HG02759 (cell line): ENCODE results near the gene RABL2B.

ENCODE experiments used
- ATAC-seq: cut with Tn5 transposase; IDR thresholded peaks from one replicate; pipeline ENCODE4 v1.9.1; 2021; ENCODE audit warnings: mild to moderate bottlenecking, moderate library complexity; ENCODE audit not compliant: unreplicated experiment

Gene RABL2B

DNA sequence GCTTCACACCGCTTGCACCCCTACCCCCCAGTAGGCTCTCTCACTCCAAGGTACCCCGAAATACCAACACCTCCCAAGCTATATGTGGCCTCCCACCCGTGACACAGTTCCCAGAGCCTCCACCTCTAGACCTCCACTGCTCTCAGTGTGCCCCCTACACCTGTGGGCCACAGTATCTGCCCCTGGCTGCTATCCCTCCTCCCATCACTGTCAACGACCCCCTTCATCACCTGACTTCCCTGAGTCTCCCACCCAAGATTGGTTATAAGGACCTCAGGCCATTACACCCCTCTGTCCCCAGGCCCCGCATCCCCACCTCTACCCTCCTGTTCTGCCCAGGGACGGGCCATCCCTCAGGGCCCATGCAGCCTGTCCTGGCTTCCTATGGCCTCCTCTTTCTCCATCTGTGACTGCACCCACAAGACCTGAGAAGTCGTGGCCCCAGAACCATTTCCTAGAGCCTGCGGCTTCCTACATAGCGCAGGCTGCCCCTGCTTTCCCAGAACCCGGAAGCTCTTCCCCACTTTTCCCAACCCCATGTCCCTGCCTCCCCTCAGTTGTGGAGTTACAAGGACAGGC lies 44.7 kb downstream of the RABL2B start:
- no peak for ATAC-seq

DNA sequence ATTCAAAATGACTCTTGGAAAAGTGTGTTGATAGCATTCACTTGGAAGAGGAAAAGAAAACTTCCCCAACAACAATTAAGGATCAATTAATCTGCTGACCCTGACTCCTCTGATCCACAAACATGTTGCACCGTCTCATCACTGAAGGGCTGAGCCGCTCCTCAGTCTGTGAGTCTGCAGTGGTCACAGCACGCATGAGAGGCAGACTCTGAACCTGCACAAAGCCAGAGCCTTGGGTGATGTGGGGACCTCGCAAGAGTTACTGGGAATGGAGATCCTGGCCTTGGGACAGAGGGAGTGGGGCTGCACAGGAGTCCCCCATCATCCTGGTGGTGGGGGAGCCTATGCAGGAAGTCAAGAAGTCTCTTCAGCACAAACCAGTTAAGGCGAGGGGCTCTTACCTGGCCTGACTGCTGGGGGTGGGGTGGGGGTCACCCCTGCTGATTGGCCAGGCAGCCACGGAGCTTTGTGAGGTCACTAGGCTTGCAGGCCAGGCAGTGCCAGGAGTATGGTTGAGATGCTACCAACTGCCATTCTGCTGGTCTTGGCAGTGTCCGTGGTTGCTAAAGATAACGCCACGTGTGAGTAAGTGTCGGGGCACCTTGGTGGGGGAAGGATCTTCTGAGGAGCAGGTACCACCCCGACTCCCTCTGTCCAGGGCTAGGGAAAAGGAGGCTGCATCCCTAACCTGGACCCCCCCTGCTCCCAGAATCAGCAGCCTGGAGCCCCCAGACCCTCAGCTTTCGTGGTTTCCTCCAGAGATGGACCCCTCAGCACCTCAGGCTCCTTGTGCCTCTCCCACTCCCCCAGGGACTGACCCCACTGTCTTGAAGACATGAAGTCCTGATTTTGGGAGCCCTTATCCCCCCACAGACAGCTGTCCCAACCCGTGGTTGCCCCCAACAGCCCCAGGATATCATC lies 45.4 kb downstream of the RABL2B start, which contains the start of gene ACR:
Gene ACR (plus strand): TSS at position 477 of the 921 bp plus-strand sequence. CDS start 32 bp downstream, at position 509.
- no peak for ATAC-seq

- ATAC-seq: no peak
Measured at GRCh38 chr22:50735739-50736030, 47.8 kb downstream of the RABL2B start.

- no peak for ATAC-seq
Measured at GRCh38 chr22:50734986-50735738, 48.3 kb downstream of the RABL2B start.

GRCh38 chr22:50734343-50734771 lies 49.1 kb downstream of the RABL2B start:
- no peak for ATAC-seq

GRCh38 chr22:50733521-50734342 lies 49.7 kb downstream of the RABL2B start:
- no peak for ATAC-seq

DNA sequence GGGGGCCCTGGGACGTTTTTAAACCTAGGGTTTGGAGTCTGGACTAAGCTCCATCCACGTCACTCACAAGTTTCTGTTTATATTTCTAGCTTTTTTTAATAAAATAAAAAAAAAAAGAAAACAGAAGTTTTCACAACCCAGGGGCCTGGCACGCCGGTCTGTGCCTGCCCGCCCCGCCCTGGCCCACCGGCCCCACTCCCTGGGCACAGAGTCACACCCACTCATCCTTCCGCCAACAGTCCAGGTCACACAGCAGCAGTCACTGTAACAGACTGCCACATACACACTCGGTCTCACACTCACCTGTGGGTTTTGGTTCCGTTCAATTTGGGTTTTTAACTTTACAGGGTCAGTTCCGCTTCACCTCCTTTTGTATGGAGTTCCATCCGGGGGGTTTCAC lies 50.8 kb downstream of the RABL2B start:
- ATAC-seq: no peak

DNA sequence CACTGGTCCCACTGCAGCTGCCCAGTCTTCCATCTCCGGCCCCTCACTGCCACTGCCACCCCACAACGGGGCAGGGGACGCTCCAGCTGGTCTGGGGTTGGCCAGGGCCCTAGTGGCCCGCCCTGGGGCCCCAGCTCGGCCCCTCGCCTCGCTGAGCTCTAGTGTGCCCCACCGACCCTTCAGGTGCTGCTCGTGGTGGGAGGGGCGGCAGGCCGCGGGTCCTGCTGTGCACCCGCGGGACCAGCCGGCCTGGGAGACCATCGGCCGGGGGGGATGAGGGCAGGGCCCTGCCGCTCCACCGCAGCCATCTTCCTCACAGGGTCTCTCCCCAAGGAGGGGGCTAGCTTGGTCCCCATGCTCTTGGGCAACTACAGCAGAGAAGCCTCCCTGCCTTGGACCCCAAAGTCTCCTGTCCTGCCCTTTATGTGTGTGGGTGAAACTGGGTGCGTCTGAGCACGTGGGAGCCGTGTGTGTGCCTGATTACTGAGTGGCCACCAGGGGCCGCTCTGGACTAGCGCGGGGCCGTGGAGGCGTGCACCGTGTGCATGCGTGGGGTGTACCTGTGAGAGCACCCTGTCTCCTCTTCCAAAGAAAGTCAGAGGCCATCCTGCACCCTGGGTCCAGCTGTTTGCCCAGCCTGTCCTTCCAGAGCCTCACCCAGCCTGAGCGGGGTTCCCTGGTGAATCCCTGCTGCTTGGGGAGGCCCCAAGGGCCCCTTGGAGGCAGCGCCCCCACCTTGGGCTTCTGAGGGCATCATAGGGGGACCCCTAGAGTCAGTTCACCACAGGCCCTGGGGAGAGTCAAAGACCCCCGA lies 51.4 kb downstream of the RABL2B start:
- no peak for ATAC-seq

DNA sequence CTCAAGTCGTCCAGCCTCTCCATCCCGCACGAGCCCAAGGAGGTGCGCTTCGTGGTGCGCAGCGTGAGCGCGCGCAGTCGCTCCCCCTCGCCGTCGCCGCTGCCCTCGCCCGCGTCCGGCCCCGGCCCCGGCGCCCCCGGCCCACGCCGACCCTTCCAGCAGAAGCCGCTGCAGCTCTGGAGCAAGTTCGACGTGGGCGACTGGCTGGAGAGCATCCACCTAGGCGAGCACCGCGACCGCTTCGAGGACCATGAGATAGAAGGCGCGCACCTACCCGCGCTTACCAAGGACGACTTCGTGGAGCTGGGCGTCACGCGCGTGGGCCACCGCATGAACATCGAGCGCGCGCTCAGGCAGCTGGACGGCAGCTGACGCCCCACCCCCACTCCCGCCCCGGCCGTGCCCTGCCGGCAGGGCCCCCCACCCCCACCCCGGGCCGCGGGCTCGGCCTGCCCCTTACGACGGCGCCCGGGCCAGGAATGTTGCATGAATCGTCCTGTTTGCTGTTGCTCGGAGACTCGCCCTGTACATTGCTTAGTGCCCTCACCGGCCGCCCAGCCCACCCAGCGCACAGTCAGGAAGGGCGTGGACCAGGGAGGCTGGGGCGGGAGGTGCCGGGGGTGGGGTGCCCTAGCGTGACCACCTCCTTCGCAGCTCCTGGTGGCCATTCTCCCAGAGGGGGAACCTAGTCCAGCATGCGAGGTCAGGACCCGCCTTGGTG lies 52.3 kb downstream of the RABL2B start:
- ATAC-seq: no peak

DNA sequence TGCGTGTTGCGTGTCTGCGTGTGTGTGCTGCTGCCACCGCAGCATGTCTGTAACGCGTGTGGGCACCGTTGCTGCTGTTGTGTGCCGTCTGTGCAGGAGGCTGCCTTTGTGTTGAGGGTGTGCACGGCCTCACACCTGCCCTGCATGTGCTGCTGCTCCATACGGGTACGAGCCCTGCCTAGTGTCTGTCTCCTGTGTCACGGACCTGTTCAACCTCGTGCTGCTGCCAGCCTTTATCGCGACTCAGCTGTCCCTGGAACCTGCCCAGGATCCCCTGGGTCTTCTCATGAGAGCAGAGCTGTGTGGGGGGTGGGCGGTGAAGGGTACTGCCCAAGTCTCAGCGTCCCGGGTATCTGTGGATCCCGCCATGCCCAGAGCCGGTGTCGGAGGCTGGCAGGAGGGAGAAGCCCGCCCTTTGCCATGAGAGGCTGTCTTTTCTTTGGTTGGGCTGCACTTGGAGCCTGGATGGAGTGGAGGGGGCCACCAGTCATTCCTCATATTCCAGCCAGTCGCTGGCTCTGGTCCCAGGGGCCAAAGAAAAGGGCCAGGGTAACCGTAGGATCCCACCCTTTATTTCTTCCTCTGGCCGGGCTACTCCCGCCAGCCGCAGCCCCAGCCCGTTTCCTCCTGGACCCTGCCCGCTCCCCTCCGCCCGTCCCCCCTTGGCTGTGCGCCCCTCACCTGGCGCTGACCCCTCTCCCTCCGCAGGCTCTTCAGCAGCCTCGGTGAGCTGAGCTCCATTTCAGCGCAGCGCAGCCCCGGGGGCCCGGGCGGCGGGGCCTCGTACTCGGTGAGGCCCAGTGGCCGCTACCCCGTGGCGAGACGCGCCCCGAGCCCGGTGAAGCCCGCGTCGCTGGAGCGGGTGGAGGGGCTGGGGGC lies 53.2 kb downstream of the RABL2B start:
- no peak for ATAC-seq

DNA sequence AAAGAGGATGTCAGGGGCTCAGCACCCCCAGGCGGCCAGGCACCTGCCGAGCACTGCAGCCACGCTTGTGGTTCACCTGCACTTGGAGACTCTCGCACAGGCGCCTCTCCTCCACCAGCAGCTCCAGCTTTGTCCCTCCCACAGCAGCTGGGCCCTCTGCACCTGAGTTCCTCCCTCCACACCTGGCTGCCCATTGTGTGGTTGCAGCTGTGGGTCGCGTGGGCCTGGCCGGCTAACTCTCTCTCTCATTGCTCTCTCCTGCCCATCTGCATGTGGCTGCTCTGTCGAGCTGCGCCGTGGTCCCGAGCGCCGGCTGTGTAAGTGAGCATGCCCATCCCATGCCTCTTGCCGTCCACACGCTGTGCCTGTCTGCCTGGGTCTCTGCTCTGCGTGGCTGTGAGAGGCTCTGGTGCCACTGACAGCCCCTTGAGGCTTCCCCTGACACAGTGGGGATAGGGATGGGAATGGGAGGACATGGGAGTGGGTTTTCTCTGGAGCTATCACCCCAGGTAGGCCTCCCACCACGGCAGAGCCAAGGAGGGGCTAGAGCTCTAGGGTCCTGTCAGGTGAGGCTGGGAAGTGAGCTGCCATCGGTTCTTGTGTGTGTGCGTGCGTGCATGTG lies 53.9 kb downstream of the RABL2B start:
- no peak for ATAC-seq

GRCh38 chr22:50728523-50728931 lies 54.9 kb downstream of the RABL2B start:
- no peak for ATAC-seq

- ATAC-seq: no peak
Measured at GRCh38 chr22:50727678-50728522, 55.5 kb downstream of the RABL2B start.

DNA sequence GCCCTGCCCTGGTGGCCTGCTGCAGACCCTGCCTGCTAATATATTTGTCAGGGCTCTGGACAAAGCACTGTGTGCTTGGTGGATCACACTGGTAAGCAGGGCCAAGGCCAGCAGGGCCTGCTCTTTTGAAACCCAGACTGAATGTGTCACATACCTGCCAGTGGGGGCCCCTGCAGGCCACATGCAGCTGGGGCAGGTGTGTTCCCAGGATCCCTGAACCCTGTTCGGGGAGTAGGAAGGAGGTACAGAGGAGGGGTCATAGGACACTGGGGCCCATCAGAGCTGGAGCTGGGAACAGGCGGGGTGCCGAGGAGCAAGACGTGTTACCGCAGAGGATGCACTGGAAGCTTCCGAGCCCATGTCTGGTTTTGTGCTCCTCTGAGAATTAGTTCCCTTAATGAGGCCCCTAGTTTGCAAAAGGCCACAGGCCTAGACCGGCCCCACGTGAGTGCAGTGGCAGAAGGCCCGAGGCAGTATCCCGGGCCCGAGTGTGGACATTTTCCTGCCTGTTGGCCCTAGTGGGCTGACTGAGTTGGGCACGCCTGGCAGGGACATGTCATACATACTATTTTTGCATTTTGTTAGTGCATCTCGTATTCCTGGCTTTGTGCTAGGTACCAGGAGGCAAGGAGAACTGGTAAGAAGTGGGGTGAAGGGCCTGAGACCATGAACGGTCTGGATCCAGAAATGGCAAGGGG lies 56.6 kb downstream of the RABL2B start:
- ATAC-seq: no peak

GRCh38 chr22:50725597-50725996 lies 57.8 kb downstream of the RABL2B start:
- ATAC-seq: no peak

GRCh38 chr22:50724616-50725015 lies 58.8 kb downstream of the RABL2B start:
- ATAC-seq: no peak
